NCI-H524 (cell line): Measurements from ENCODE around the gene TUBA1C.

Experiments
- DNase-seq, 2 experiments: peaks; one replicate each; lab custom pipeline; 2025; lab: John Stamatoyannopoulos, UW

The TUBA1C gene

GRCh38 chr12:49283541-49284429, 18.9 kb downstream of the TUBA1C start:
- DNase-seq, result peak in 1 of 2 experiments; percentile 60

GRCh38 chr12:49284672-49285071, 19.8 kb downstream of the TUBA1C start:
- no peak for DNase-seq

DNA sequence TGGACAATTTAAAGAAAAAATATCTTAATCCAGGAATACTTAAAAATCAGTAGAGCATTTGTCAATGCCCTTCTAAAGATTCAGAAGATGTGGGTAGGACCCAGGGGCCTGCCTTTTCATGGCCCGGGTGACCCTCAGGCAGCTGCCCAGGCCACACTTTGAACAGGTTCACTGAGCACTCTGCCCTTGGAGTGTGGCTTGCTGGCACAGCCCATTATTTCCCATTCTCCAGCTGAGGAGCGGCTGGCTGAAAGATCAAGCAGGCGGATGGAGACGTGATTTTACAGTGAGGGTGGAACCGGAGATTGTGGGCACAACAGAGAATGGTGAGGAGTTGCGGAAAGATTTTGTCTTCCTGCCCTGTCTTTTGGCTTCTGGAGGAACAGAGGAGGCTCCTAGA, 23.0 kb downstream of the TUBA1C start:
- DNase-seq, result no peak

DNA sequence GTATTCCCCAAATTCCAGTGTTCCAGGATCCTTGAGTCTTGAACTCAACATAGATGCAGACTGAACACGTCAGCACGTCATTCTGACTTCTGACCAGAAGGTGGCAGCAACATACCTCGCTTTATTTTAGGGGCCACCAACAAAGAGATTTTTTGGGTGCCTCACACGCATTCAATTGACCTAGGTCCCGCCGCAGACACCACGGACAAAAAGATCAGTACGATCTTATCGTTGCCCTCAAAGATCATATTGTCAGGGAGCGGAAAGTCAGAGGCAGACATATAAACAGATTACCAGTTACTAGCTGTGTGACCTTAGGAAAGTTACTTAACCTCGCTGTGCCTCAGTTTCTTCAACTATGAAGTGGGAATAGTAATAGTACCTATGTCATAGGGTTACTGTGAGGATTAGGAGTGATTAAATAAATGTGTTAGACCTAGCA, 23.6 kb downstream of the TUBA1C start:
- peak in 1 of 2 experiments; percentile 48 for DNase-seq

- DNase-seq, result no peak
These were observed 24.2 kb downstream of the TUBA1C start for GRCh38 chr12:49288922-49289555.

GRCh38 chr12:49292729-49293055, 27.8 kb downstream of the TUBA1C start:
- DNase-seq, result peak; percentile 70 to 80

DNA sequence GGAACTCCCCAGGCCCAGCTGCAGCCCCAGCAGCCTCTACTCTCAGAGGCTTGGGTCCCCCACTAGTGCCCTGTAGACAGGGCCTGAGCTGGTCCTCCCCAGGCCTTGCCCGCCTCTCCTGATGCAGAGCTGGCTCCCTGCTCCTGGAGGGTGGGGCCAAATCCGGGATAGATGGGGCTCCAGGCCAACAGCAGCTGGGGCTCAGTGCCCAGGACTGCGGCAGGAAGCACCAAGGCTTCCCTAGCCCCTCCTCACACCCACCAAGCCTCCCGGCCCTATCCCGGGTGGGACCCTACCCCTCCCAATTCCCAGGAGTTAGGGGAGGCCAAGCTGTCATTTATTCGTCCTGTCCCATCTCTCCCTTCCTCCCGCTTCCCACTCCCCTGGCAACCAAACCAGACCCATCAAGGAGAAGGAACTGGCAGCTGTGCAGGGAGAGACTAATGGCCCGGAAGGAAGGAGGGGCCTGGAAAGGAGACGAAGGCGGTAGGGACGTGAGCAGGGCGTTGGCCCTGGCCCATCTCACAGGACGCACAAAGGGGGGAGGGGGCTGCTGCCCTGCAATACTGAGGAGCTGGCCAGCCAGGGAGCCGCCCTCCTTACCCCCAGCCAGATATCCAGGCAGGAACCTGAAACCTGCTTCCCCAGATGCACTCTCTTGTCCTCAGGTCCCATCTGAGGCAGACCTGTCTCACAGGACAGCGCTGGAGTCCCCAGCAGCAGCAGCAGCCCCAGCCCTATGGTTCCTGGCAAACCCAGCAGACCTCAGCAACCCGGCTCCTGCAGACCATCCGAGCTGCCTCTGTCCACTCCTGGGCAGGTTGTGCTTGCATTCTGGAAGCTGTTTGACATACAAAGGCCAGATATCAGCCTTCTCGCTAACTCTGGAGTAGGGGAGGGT, 28.4 kb downstream of the TUBA1C start:
- peak; percentile 70 to 80 for DNase-seq

GRCh38 chr12:49294086-49294803, 29.4 kb downstream of the TUBA1C start:
- DNase-seq, result peak; percentile 64 to 75

DNA sequence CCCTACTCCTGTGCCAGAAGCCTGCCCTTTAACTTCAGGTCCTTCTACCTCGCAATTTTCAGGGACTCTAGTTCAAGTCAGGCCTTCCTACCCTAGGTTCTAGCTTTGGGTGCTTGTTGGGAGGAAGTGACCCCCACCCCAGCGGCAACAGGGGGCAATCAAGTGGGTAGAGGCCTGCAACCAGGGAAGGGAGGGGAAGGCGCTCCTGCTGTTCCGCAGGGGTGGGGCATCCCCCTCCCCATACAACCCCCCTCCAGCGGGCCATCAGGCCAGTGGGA, 29.9 kb downstream of the TUBA1C start:
- DNase-seq, result peak in 1 of 2 experiments; percentile 28

- DNase-seq, result peak in 1 of 2 experiments; percentile 41
These were observed 30.4 kb downstream of the TUBA1C start, which contains the start of gene PRPH for GRCh38 chr12:49295082-49295936. Gene PRPH (plus strand): TSS chr12:49295147. CDS start chr12:49295201, 54 bp downstream.

DNA sequence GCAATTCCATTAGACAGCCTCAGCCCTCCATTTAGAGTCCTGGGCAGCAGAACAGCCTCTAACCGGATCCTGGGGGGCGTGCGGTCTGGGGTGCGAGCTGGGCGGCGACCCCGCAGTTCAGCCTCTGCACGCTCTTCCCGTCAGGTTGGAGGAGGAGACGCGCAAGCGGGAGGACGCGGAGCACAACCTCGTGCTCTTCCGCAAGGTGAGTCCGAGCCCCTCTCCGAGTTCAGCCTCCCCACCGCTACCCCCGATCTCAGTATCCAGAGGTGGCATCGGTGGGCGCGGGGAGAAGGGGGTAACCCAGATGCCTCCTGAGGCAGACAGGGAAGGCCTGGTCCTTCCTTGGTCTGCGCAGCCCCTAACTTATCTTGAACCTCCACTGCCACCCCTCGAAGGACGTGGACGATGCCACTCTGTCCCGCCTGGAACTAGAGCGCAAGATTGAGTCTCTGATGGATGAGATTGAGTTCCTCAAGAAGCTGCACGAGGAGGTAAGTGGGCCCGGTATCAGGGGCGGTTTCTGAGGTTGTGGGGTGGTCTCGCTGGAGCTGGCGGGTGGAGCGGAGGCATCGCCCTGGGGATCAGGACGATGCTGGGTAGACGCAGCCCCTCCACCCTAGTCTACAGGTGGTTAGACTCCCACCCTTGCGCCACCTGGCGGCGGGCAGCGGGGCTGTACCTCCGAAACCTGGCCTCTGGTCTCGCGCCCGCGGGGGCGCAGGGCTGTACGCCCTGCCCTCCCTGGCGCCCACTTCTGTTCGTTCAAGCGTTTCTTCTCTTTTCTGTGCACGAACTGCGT, 31.4 kb downstream of the TUBA1C start:
- peak in 1 of 2 experiments; percentile 41 for DNase-seq

DNA sequence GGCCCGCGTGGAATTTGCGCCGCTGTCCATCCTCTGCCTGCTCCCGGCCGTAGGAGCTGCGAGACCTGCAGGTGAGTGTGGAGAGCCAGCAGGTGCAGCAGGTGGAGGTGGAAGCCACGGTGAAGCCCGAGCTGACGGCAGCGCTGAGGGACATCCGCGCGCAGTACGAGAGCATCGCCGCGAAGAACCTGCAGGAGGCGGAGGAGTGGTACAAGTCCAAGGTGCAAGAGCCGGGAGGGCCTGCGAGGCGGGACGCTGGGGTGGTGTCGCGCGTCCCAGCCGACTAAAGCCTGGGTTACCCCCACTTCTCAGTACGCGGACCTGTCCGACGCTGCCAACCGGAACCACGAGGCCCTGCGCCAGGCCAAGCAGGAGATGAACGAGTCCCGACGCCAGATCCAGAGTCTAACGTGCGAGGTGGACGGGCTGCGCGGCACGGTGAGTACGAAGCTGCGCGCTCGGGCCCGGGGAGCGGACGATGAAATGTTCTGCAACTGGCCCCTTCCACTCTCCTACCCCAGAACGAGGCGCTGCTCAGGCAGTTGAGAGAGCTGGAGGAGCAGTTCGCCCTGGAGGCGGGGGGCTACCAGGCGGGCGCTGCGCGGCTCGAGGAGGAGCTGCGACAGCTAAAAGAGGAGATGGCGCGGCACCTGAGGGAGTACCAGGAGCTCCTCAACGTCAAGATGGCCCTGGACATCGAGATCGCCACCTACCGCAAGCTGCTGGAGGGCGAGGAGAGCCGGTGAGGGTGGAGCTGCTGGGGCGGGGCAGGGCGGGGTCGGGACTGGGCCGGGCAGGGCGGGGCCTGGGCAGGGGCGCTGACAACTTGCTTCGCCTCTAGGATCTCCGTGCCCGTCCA, 32.2 kb downstream of the TUBA1C start:
- peak in 1 of 2 experiments; percentile 39 for DNase-seq

- DNase-seq, result no peak
These were observed 32.8 kb downstream of the TUBA1C start for GRCh38 chr12:49297695-49298060.

GRCh38 chr12:49298160-49298559, 33.3 kb downstream of the TUBA1C start:
- DNase-seq, result no peak

GRCh38 chr12:49301760-49302159, 36.9 kb downstream of the TUBA1C start:
- DNase-seq, result no peak

GRCh38 chr12:49304161-49304560, 39.3 kb downstream of the TUBA1C start:
- no peak for DNase-seq

DNA sequence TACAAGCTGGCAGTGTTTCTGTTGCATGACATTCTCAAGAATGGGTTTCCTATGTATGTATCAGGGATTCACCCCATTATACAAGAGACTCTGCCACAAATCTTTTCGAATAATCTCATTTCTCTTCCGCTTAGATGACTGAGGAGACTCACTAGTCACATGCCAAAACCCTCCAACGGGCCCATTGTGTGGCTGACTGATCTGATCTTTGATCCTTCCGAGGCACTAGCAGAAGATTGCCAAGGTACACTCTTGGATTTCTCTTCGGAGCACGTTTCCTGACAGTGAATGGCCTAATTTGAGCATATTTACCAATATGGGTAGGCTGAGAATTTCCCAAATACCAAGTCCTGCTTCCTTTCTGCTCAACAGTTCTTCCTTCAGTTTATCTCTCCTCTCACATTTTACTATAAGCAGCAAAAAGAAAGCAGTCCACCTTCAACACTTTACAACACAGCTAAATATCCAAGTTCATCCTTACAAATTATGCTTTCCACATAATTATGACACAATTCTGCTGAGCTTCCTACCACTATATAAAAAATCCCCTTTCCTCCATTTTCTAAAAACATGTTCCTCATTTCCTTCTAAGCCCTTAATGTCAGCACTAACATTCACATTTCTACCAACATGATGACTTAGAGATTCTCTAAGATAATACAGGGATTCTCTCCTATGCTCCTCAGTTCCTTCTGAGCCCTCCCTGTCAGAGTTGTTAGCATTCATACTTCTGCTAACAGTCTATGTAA, 41.1 kb downstream of the TUBA1C start:
- DNase-seq, result no peak

DNA sequence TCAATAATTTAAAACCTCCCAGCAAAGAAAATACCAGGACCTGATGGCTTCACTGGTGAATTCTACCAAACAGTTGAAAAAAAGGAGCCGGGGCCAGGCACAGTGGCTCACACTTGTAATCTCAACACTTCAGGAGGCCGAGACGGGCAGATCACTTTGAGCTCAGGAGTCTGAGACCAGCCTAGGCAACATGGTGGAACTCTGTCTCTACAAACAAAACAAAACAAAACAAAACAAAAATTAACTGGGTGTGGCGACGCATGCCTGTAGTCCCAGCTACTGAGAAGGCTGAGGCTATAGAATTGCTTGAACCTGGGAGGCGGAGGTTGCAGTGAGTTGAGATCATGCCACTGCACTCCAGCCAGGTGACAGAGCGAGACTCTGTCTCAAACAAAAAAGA, 44.5 kb downstream of the TUBA1C start:
- no peak for DNase-seq
